Smooth muscle cell (in vitro differentiated cells): ENCODE results near the gene VMAC. TPM values are rescaled to one million over a fixed set of nuclear protein-coding genes. Genes with fewer than 3 reads are reported as not detected.

Experiments used
- DNase-seq: peaks from one replicate; lab custom pipeline; 2025; ENCODE audit not compliant: unreplicated experiment; lab: John Stamatoyannopoulos, UW
- H2AFZ ChIP-seq: fragments of 200-600 bp; sonication (generic); 2 replicates; pipeline ENCODE4 v1.6.0; 2016; ENCODE audit warnings: antibody characterized with exemption, low read depth, mild to moderate bottlenecking
- H3F3A ChIP-seq: fragments of 200-600 bp; sonication (generic); 2 replicates; pipeline ENCODE4 v1.6.0; 2017; ENCODE audit warnings: antibody characterized with exemption, low read depth
- H3K27ac ChIP-seq: fragments of 200-600 bp; sonication (generic); 2 replicates; pipeline ENCODE4 v1.5.1; 2016; ENCODE audit warnings: low read depth, mild to moderate bottlenecking
- H3K27me3 ChIP-seq: fragments of 200-600 bp; sonication (generic); 2 replicates; pipeline ENCODE4 v1.6.1; 2016; ENCODE audit warnings: low read depth, mild to moderate bottlenecking
- H3K36me3 ChIP-seq: fragments of 200-600 bp; sonication (generic); 2 replicates; pipeline ENCODE4 v1.5.1; 2016; ENCODE audit warnings: low read depth
- H3K4me1 ChIP-seq: fragments of 200-600 bp; sonication (generic); 2 replicates; pipeline ENCODE4 v1.5.1; 2016; ENCODE audit warnings: low read depth
- H3K4me2 ChIP-seq: fragments of 200-600 bp; sonication (generic); 2 replicates; pipeline ENCODE4 v1.6.0; 2016; ENCODE audit warnings: mild to moderate bottlenecking
- H3K4me3 ChIP-seq: fragments of 200-600 bp; sonication (generic); 2 replicates; pipeline ENCODE4 v1.5.1; 2016; ENCODE audit warnings: mild to moderate bottlenecking
- H3K79me2 ChIP-seq: fragments of 200-600 bp; sonication (generic); 2 replicates; pipeline ENCODE4 v1.6.0; 2016; ENCODE audit warnings: low read depth, mild to moderate bottlenecking
- H3K9ac ChIP-seq: fragments of 200-600 bp; sonication (generic); 2 replicates; pipeline ENCODE4 v1.6.0; 2016; ENCODE audit warnings: low read depth
- H3K9me3 ChIP-seq: fragments of 200-600 bp; sonication (generic); replicated peaks from 2 replicates; pipeline ENCODE4 v1.5.1; 2016; ENCODE audit warnings: low read depth
- H4K20me1 ChIP-seq: fragments of 200-600 bp; sonication (generic); 2 replicates; pipeline ENCODE4 v1.6.0; 2016; ENCODE audit warnings: low read depth
- CTCF ChIP-seq: fragments of 200-600 bp; sonication (generic); IDR thresholded peaks from 2 replicates; pipeline ENCODE4 v1.5.1; 2017; ENCODE audit warnings: borderline replicate concordance, mild to moderate bottlenecking, antibody characterized with exemption; ENCODE audit not compliant: insufficient read depth, poor library complexity, severe bottlenecking
- WGBS: methylation state at CpG from one replicate; pipeline ENCODE4 v1.1.7; 2016; ENCODE audit warnings: low lambda C conversion rate; 5-methylcytosine and 5-hydroxymethylcytosine counted together
- polyA plus RNA-seq: library from polyadenylated mRNA; unstranded; fragments of >200 nt; fragmentation: Nextera tagmentation; extraction: Ambion mirVana; gene quantifications from 2 replicates; pipeline ENCODE4 v1.2.1, GENCODE V29; 2016
- total RNA-seq: library from RNA; depleted of rRNA; stranded (reverse); fragments of >200 nt; gene quantifications from 2 replicates; pipeline ENCODE4 v1.2.3, GENCODE V29; 2014

Gene VMAC
- total and polyA plus RNA-seq, 2 experiments from 2014 or later, result 0.36 to 0.95 TPM

- Histone ChIP-seq H3K9ac (peak overlapping the region; percentile 36), H3K9me3 (no peaks in the 10 kb centered on the region), H3K4me3 (no peak overlapping the region), H3K36me3 (no peaks in the 10 kb centered on the region), H2AFZ (no peak overlapping the region), H3K4me2 (peak overlapping the region; percentile 73), H3K79me2 (peaks cover 57% of the 10 kb centered on the region), H3K4me1 (peaks cover 21% of the 10 kb centered on the region), H3K27ac (peak overlapping the region; percentile 92), H3F3A (peaks cover 16% of the 10 kb centered on the region), H3K27me3 (no peaks in the 10 kb centered on the region), H4K20me1 (peaks cover 100% of the 10 kb centered on the region)
- WGBS, result 56% methylated on average over 10 of the region's 10 CpGs
- TF ChIP-seq CTCF, result no peak
- no peak for DNase-seq
These were observed 38.4 kb downstream of the VMAC start for GRCh38 chr19:5943045-5943444.

- Histone ChIP-seq H2AFZ (no peak overlapping the region), H3F3A (peaks cover 20% of the 10 kb centered on the region), H3K27ac (peak overlapping the region; percentile 92), H3K36me3 (no peaks in the 10 kb centered on the region), H3K79me2 (peaks cover 51% of the 10 kb centered on the region), H3K4me3 (no peak overlapping the region), H4K20me1 (peaks cover 100% of the 10 kb centered on the region), H3K9ac (peak overlapping the region; percentile 36), H3K9me3 (no peaks in the 10 kb centered on the region), H3K27me3 (no peaks in the 10 kb centered on the region), H3K4me1 (peaks cover 26% of the 10 kb centered on the region), H3K4me2 (peak overlapping the region; percentile 73)
- peak; percentile 10 for DNase-seq
- no peak for TF ChIP-seq CTCF
- 47% methylated on average over 10 of the region's 10 CpGs for WGBS
These were observed 39.0 kb downstream of the VMAC start for GRCh38 chr19:5943623-5944022.

- TF ChIP-seq CTCF, result no peak
- peak overlapping the region; percentile 3 for H3K9ac ChIP-seq
- peaks cover 24% of the 10 kb centered on the region for H3F3A ChIP-seq
- peaks cover 59% of the 10 kb centered on the region for H3K79me2 ChIP-seq
- no peak for DNase-seq
- peak overlapping the region; percentile 65 for H3K4me2 ChIP-seq
- peaks cover 58% of the 10 kb centered on the region for H3K4me1 ChIP-seq
- no peak overlapping the region for H3K4me3 ChIP-seq
- H3K27ac ChIP-seq, result peak overlapping the region; percentile 32
- no peaks in the 10 kb centered on the region for H3K27me3 ChIP-seq
- H4K20me1 ChIP-seq, result peaks cover 100% of the 10 kb centered on the region
- no peaks in the 10 kb centered on the region for H3K9me3 ChIP-seq
- H3K36me3 ChIP-seq, result no peaks in the 10 kb centered on the region
- H2AFZ ChIP-seq, result no peak overlapping the region
- 49% methylated on average over 13 of the region's 13 CpGs for WGBS
These were observed 42.8 kb downstream of the VMAC start for GRCh38 chr19:5947435-5947834.
